ENCODE measurements around the gene GDPD3. TPM values are rescaled to one million over a fixed set of nuclear protein-coding genes. Genes with fewer than 3 reads are reported as not detected.

Gene GDPD3
- total and polyA plus RNA-seq, 2 of the 13 experiments (the other 11 are each of a cell fraction or from before 2014, with no cell fraction given): 18.7 to 20.6 TPM

- TF ChIP-seq GPBP1L1 (CRISPR knock-in tag; IDR thresholded peaks at IDR 0.05) (no peak), SRSF9 (IDR thresholded peaks at IDR 0.05; ENCODE audit: borderline replicate concordance, insufficient read depth, low read depth, low read length, poor library complexity, severe bottlenecking) (no peak), ZNF839 (CRISPR knock-in tag; IDR thresholded peaks at IDR 0.05; ENCODE audit: borderline replicate concordance) (no peak), ZNF263 (CRISPR knock-in tag; IDR thresholded peaks at IDR 0.05) (no peak), GATA4 (IDR thresholded peaks at IDR 0.05; ENCODE audit: borderline replicate concordance, low read depth) (no peak; the same call in 1 of the 2 replicates), THAP9 (CRISPR knock-in tag; IDR thresholded peaks at IDR 0.05; ENCODE audit: borderline replicate concordance) (peak; percentile 45; the same call in 1 of the 2 replicates), THAP8 (CRISPR knock-in tag; IDR thresholded peaks at IDR 0.05; ENCODE audit: borderline replicate concordance) (no peak; the same call in 1 of the 2 replicates), RCOR2 (CRISPR knock-in tag; IDR thresholded peaks at IDR 0.05) (no peak; the same call in 1 of the 2 replicates), ZNF746 (CRISPR knock-in tag; IDR thresholded peaks at IDR 0.05) (no peak; the same call in 1 of the 2 replicates), ZNF274 (CRISPR knock-in tag; IDR thresholded peaks at IDR 0.05) (peak; percentile 15; the same call in 1 of the 2 replicates), BORCS8-MEF2B (CRISPR knock-in tag; IDR thresholded peaks at IDR 0.05) (peak; percentile 86), HIC2 (CRISPR knock-in tag; IDR thresholded peaks at IDR 0.05; ENCODE audit: low read depth) (no peak; the same call in 1 of the 2 replicates), ZNF432 (CRISPR knock-in tag; IDR thresholded peaks at IDR 0.05; ENCODE audit: borderline replicate concordance) (no peak)
- TF ChIP-seq, protein P1, sequence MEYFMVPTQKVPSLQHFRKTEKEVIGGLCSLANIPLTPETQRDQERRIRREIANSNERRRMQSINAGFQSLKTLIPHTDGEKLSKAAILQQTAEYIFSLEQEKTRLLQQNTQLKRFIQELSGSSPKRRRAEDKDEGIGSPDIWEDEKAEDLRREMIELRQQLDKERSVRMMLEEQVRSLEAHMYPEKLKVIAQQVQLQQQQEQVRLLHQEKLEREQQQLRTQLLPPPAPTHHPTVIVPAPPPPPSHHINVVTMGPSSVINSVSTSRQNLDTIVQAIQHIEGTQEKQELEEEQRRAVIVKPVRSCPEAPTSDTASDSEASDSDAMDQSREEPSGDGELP (IDR thresholded peaks at IDR 0.05; ENCODE audit: borderline replicate concordance, low read depth): peak; percentile 96
- TF ChIP-seq, protein P2, sequence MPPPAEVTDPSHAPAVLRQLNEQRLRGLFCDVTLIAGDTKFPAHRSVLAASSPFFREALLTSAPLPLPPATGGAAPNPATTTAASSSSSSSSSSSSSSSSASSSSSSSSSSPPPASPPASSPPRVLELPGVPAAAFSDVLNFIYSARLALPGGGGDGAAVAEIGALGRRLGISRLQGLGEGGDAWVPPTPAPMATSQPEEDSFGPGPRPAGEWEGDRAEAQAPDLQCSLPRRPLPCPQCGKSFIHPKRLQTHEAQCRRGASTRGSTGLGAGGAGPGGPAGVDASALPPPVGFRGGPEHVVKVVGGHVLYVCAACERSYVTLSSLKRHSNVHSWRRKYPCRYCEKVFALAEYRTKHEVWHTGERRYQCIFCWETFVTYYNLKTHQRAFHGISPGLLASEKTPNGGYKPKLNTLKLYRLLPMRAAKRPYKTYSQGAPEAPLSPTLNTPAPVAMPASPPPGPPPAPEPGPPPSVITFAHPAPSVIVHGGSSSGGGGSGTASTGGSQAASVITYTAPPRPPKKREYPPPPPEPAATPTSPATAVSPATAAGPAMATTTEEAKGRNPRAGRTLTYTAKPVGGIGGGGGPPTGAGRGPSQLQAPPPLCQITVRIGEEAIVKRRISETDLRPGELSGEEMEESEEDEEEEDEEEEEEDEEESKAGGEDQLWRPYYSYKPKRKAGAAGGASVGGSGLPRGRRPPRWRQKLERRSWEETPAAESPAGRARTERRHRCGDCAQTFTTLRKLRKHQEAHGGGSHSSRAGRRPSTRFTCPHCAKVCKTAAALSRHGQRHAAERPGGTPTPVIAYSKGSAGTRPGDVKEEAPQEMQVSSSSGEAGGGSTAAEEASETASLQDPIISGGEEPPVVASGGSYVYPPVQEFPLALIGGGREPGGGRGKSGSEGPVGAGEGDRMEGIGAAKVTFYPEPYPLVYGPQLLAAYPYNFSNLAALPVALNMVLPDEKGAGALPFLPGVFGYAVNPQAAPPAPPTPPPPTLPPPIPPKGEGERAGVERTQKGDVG (CRISPR knock-in tag; IDR thresholded peaks at IDR 0.05; ENCODE audit: borderline replicate concordance): peak; percentile 98
- TF ChIP-seq, protein P3, sequence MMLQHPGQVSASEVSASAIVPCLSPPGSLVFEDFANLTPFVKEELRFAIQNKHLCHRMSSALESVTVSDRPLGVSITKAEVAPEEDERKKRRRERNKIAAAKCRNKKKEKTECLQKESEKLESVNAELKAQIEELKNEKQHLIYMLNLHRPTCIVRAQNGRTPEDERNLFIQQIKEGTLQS (CRISPR knock-in tag; IDR thresholded peaks at IDR 0.05): 0 out of 2 replicates have a peak, but pooled peaks have one; percentile 48
Measured at GRCh38 chr16:30096105-30096861, 17.1 kb downstream of the GDPD3 start, which contains the start of gene YPEL3 (continued).

All from HepG2 (cell line).